Loucy (cell line): ENCODE measurements around the gene VPS9D1.

Experiments used
- H2AFZ ChIP-seq: fragments of 200-600 bp; sonication (generic); 2 replicates; pipeline ENCODE4 v1.6.0; 2016; ENCODE audit warnings: antibody characterized with exemption, mild to moderate bottlenecking, low read length, moderate library complexity
- H3F3A ChIP-seq: fragments of 200-600 bp; 2 replicates; pipeline ENCODE4 v1.6.0; 2016; ENCODE audit warnings: antibody characterized with exemption, low read depth, mild to moderate bottlenecking
- H3K27me3 ChIP-seq: fragments of 200-600 bp; sonication (generic); 2 replicates; pipeline ENCODE4 v1.6.1; 2014; ENCODE audit warnings: low read length, mild to moderate bottlenecking; ENCODE audit not compliant: insufficient read depth, poor library complexity, severe bottlenecking
- H3K36me3 ChIP-seq: fragments of 200-600 bp; sonication (generic); 2 replicates; pipeline ENCODE4 v1.6.1; 2016; ENCODE audit warnings: low read length; ENCODE audit not compliant: insufficient read depth
- H3K4me1 ChIP-seq: fragments of 200-600 bp; sonication (generic); 2 replicates; pipeline ENCODE4 v1.5.1; 2014; ENCODE audit warnings: low read length, mild to moderate bottlenecking; ENCODE audit not compliant: insufficient read depth, poor library complexity, severe bottlenecking
- H3K4me2 ChIP-seq: fragments of 200-600 bp; sonication (generic); 2 replicates; pipeline ENCODE4 v1.6.0; 2014; ENCODE audit warnings: antibody characterized with exemption, low read length, low read depth, mild to moderate bottlenecking; ENCODE audit not compliant: poor library complexity, severe bottlenecking
- H3K4me3 ChIP-seq: fragments of 200-600 bp; sonication (generic); 2 replicates; pipeline ENCODE4 v1.5.1; 2014; ENCODE audit warnings: low read length, mild to moderate bottlenecking, mixed read lengths; ENCODE audit not compliant: poor library complexity, severe bottlenecking
- H3K79me2 ChIP-seq: fragments of 200-600 bp; sonication (generic); 2 replicates; pipeline ENCODE4 v1.6.1; 2014; ENCODE audit warnings: low read length; ENCODE audit not compliant: insufficient read depth
- H3K9ac ChIP-seq: fragments of 200-600 bp; sonication (generic); 2 replicates; pipeline ENCODE4 v1.6.0; 2014; ENCODE audit warnings: mild to moderate bottlenecking, low read depth, low read length, moderate library complexity; ENCODE audit not compliant: poor library complexity, severe bottlenecking
- H3K9me2 ChIP-seq: fragments of 200-600 bp; sonication (generic); replicated peaks from 2 replicates; pipeline ENCODE4 v1.6.1; 2016; ENCODE audit warnings: low read depth, low read length, mixed read lengths
- H3K9me3 ChIP-seq: fragments of 200-600 bp; sonication (generic); 2 replicates; pipeline ENCODE4 v1.6.1; 2014; ENCODE audit warnings: mild to moderate bottlenecking, antibody characterized with exemption, low read length, low read depth; ENCODE audit not compliant: insufficient read depth
- H4K20me1 ChIP-seq: fragments of 200-600 bp; sonication (generic); 2 replicates; pipeline ENCODE4 v1.6.0; 2014; ENCODE audit warnings: antibody characterized with exemption, low read length, mild to moderate bottlenecking; ENCODE audit not compliant: insufficient read depth, poor library complexity, severe bottlenecking
- CTCF ChIP-seq: fragments of 200-600 bp; sonication (generic); conservative IDR thresholded peaks from 2 replicates; pipeline ENCODE4 v1.5.1; 2014; ENCODE audit warnings: mild to moderate bottlenecking, antibody characterized with exemption, low read length
- EZH2phosphoT487 ChIP-seq: fragments of 200-600 bp; IDR thresholded peaks from 2 replicates; pipeline ENCODE4 v1.6.1; 2018; ENCODE audit warnings: antibody characterized with exemption, mild to moderate bottlenecking, moderate library complexity, borderline replicate concordance

The VPS9D1 gene

GRCh38 chr16:89739383-89739782 lies 18.7 kb upstream of the VPS9D1 start:
- Histone ChIP-seq H3F3A (no peaks in the 10 kb centered on the region), H3K4me1 (no peaks in the 10 kb centered on the region), H3K4me3 (no peak overlapping the region), H4K20me1 (peaks cover 4% of the 10 kb centered on the region), H3K36me3 (peaks cover 27% of the 10 kb centered on the region; the same call in 1 of the 2 replicates), H3K4me2 (no peak overlapping the region), H3K9ac (no peak overlapping the region), H3K9me3 (no peaks in the 10 kb centered on the region), H3K9me2 (no peaks in the 10 kb centered on the region), H3K79me2 (no peaks in the 10 kb centered on the region), H2AFZ (no peak overlapping the region), H3K27me3 (no peaks in the 10 kb centered on the region)
- no peak for TF ChIP-seq EZH2phosphoT487
- TF ChIP-seq CTCF: no peak

DNA sequence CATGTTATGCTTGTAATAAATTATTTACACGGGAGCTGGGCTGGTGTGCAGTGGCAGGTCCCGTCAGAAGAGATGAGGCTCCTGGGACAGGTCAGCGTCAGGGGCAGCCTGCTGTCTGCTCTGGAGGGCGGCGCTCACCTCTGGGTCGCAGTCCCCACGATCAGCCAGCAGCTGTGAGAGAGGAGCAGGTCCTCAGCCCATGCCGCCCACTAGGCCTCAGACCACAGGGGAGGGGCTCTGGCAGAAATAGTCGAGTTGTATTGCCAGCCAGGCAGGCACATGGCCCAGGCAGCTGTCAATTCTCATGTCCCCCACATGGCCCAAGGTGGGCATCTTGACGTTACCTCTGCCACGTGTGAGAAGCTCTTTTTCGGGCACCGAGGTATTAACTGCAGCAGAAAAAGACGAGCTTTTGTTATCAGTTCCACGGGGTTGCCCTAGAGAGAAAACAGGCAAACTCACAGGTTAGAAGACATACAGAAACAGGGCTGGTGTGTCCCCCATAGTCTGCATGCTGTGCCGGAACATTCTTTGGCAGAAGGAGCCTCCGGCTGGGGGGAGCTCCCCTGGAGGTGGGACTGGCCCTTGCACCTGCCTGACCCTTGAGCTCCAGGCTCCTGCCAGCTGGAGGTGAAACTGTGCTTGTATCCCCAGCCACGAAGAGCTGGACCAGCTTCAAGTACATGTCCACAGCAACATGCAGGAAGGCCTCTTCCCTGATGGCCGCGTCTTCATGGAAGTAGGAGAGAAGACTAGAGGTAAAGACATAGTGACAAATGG lies 18.0 kb upstream of the VPS9D1 start:
- no peak overlapping the region for H3K4me3 ChIP-seq
- H3K9me3 ChIP-seq: no peaks in the 10 kb centered on the region
- no peak for TF ChIP-seq EZH2phosphoT487
- no peak for TF ChIP-seq CTCF
- peaks cover 4% of the 10 kb centered on the region for H4K20me1 ChIP-seq
- no peak overlapping the region for H2AFZ ChIP-seq
- no peaks in the 10 kb centered on the region for H3K9me2 ChIP-seq
- no peaks in the 10 kb centered on the region for H3K27me3 ChIP-seq
- no peaks in the 10 kb centered on the region for H3K4me1 ChIP-seq
- H3F3A ChIP-seq: no peaks in the 10 kb centered on the region
- peaks cover 31% of the 10 kb centered on the region; the same call in 1 of the 2 replicates for H3K36me3 ChIP-seq
- H3K79me2 ChIP-seq: no peaks in the 10 kb centered on the region
- H3K9ac ChIP-seq: no peak overlapping the region
- H3K4me2 ChIP-seq: no peak overlapping the region

GRCh38 chr16:89738072-89738377 lies 17.3 kb upstream of the VPS9D1 start:
- H3K79me2 ChIP-seq: no peaks in the 10 kb centered on the region
- no peaks in the 10 kb centered on the region for H3K27me3 ChIP-seq
- TF ChIP-seq CTCF: no peak
- H2AFZ ChIP-seq: no peak overlapping the region
- peaks cover 34% of the 10 kb centered on the region; the same call in 1 of the 2 replicates for H3K36me3 ChIP-seq
- no peaks in the 10 kb centered on the region for H3F3A ChIP-seq
- H3K9ac ChIP-seq: no peak overlapping the region
- H3K9me3 ChIP-seq: no peaks in the 10 kb centered on the region
- H3K4me2 ChIP-seq: no peak overlapping the region
- H3K4me1 ChIP-seq: no peaks in the 10 kb centered on the region
- H3K9me2 ChIP-seq: no peaks in the 10 kb centered on the region
- H3K4me3 ChIP-seq: no peak overlapping the region
- H4K20me1 ChIP-seq: peaks cover 4% of the 10 kb centered on the region
